Neural progenitor cell (in vitro differentiated cells): Measurements from ENCODE around the gene QRICH1.

Source experiments
- CTCF ChIP-seq: fragments of 200-600 bp; sonication (generic); IDR thresholded peaks from 2 replicates; pipeline ENCODE4 v1.5.1; 2017; ENCODE audit warnings: antibody characterized with exemption, mild to moderate bottlenecking
- EZH2 ChIP-seq: fragments of 200-600 bp; sonication (generic); IDR thresholded peaks from 2 replicates; pipeline ENCODE4 v1.6.1; 2017; ENCODE audit warnings: antibody characterized with exemption, mild to moderate bottlenecking, moderate library complexity

DNA sequence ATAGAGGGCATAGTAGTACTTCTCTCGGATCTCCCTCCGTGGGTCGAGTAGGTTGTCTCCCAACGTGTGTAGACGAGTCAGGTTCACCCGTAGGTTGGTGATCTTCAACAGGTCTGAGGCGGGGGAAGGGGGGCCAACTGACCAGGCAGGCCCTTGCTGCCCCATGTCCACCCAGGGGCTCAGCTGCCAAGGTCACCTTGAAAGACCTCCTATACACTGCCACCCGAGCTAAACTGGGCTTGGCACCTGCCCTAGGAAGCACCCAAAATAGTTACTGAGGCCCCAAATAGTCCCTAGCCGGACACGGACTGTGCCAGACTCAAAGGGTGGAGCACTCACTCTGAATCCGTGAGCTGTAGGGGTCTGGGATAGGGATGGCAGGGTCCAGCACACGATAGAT is 37.2 kb upstream of the QRICH1 start:
- TF ChIP-seq CTCF, result no peak
- no peak for TF ChIP-seq EZH2
